NCI-H1417 treated with DMSO at 0.1 percent for 48 hours (cell line): ENCODE results near the gene RSPH1.

Source experiments
- DNase-seq: peaks from one replicate; lab custom pipeline; 2025; lab: John Stamatoyannopoulos, UW

Gene RSPH1

GRCh38 chr21:42465008-42465802, 30.8 kb downstream of the RSPH1 start:
- DNase-seq = no peak

GRCh38 chr21:42463861-42464515, 32.0 kb downstream of the RSPH1 start:
- DNase-seq = no peak

- no peak for DNase-seq
Observed at GRCh38 chr21:42461881-42462877, 33.8 kb downstream of the RSPH1 start.

- no peak for DNase-seq
Observed at GRCh38 chr21:42461185-42461520, 34.9 kb downstream of the RSPH1 start.

- peak; percentile 83 for DNase-seq
Observed at GRCh38 chr21:42460391-42461184, 35.4 kb downstream of the RSPH1 start.

GRCh38 chr21:42459546-42460215, 36.3 kb downstream of the RSPH1 start:
- DNase-seq = no peak

- no peak for DNase-seq
Observed at GRCh38 chr21:42459082-42459460, 37.0 kb downstream of the RSPH1 start.

- no peak for DNase-seq
Observed at GRCh38 chr21:42456457-42456856, 39.6 kb downstream of the RSPH1 start.

- DNase-seq = no peak
Observed at GRCh38 chr21:42455754-42456440, 40.1 kb downstream of the RSPH1 start.

- no peak for DNase-seq
Observed at GRCh38 chr21:42455196-42455595, 40.8 kb downstream of the RSPH1 start.

GRCh38 chr21:42454786-42455185, 41.2 kb downstream of the RSPH1 start:
- no peak for DNase-seq

- DNase-seq = no peak
Observed at GRCh38 chr21:42453986-42454570, 41.9 kb downstream of the RSPH1 start.

- DNase-seq = no peak
Observed at GRCh38 chr21:42453224-42453985, 42.6 kb downstream of the RSPH1 start.

- DNase-seq = no peak
Observed at GRCh38 chr21:42452401-42453223, 43.4 kb downstream of the RSPH1 start.

- no peak for DNase-seq
Observed at GRCh38 chr21:42451941-42452340, 44.1 kb downstream of the RSPH1 start.

- no peak for DNase-seq
Observed at GRCh38 chr21:42448686-42449085, 47.3 kb downstream of the RSPH1 start.

- DNase-seq = no peak
Observed at GRCh38 chr21:42447732-42448131, 48.3 kb downstream of the RSPH1 start.

- no peak for DNase-seq
Observed at GRCh38 chr21:42447182-42447581, 48.8 kb downstream of the RSPH1 start.
